Right renal pelvis (tissue), 4 donors: ENCODE results near the gene TAPT1. TPM values are rescaled to one million over a fixed set of nuclear protein-coding genes. Genes with fewer than 3 reads are reported as not detected.

Experiments used
- DNase-seq, 4 donors: peaks; one replicate each; pipeline ENCODE4 v3.0.0-alpha.2; 2013; ENCODE audit warnings: low read depth in 4 of 4, low spot score in 3 of 4, missing footprints in 1 of 4
- polyA plus RNA-seq, 4 donors: library from polyadenylated mRNA; unstranded; fragments of 120-200 nt; gene quantifications; one replicate each; pipeline ENCODE4 v1.2.1, GENCODE V29; 2013; ENCODE audit not compliant: insufficient read length in 4 of 4

Gene TAPT1
- polyA plus RNA-seq, 4 donors: 33.7 to 42.6 (median 40.3) TPM

DNA sequence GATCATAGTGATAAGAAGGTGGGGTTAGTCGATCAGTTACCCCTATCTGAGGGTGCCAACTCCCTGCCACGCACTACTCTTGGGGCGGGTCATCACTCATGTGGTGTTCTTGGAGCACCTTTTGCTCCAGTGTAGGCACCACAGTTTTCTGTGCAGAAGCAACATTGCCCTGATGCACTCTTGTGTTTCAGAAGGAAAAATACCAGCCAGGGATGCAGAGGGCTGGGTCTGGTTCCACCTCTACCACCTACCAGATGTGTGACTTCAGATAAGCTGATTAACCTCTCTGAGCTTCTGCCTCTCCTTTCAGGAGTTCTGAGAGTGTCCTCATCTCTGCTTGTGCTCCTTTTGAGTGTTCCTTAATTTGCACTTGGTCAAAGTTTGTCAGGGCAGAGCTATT lies 112.5 kb downstream of the TAPT1 start:
- DNase-seq: no peak

- no peak for DNase-seq
Observed at GRCh38 chr4:16111533-16111932, 114.7 kb downstream of the TAPT1 start.

DNA sequence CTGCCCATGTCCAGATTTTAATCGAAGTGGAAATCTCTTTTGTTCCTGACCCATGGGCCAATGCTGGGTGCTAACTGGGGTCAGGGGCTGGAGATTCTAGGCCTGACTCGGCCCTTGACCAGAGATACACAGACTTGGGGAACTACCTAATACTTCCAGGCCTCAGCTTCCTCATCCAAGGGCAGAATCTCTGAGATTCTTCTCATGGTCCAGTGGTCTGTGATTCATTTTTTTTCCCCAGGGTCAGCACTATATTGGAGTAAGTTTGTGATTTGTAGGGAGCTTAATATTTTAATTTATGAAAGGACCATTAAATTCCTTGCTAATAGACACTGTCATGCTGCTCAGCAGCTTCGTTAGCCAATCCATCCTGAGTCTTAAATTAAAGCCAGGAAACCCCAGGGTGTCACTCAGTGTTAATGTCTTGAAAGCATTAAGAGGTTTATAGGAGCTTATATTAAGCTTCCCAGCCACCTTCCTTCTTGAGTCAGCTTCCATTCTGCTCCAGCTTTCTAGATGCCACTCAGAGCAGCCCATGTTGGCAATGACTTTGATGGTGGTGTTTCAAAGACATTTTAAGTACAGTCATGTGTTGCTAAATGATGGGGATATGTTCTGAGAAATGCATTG lies 115.5 kb downstream of the TAPT1 start:
- no peak for DNase-seq

Other genes starting within 250 kb of the TAPT1 start
- 10 to 100 TPM; 31.9 to 44.8 (median 39.3) TPM for gene PROM1, start 142.4 kb downstream of the TAPT1 start, polyA plus RNA-seq